ENCODE results near the gene CTDSP1.

CTDSP1 gene

GRCh38 chr2:218394298-218395089, 5.2 kb upstream of the CTDSP1 start:
- peaks cover 66 to 71% of the 10 kb centered on the region in 2 experiments for H3K4me1 ChIP-seq (ENCODE audit: control insufficient read depth in 1 of 2, insufficient read depth in 1 of 2, low read depth in 1 of 2, low read length in 1 of 2)
- peaks cover 3% of the 10 kb centered on the region for H3K9me3 ChIP-seq
- peaks cover 70% of the 10 kb centered on the region for H3K36me3 ChIP-seq
- H3K4me3 ChIP-seq (ENCODE audit: low read depth in 1 of 2, low read length in 1 of 2) = peak overlapping the region; percentile 24 to 94
- no peaks in the 10 kb centered on the region for H3K27me3 ChIP-seq
- TF ChIP-seq CTCF (IDR thresholded peaks at IDR 0.05) = no peak
- H3K27ac ChIP-seq = peak overlapping the region; percentile 99

- no peak for TF ChIP-seq CTCF (IDR thresholded peaks at IDR 0.05)
- Histone ChIP-seq H3K27me3 (no peaks in the 10 kb centered on the region), H3K27ac (peak overlapping the region; percentile 99), H3K4me1 (ENCODE audit: control insufficient read depth in 1 of 2, insufficient read depth in 1 of 2, low read depth in 1 of 2, low read length in 1 of 2) (peaks cover 60 to 66% of the 10 kb centered on the region in 2 experiments), H3K36me3 (peaks cover 64% of the 10 kb centered on the region), H3K9me3 (peaks cover 3% of the 10 kb centered on the region), H3K4me3 (ENCODE audit: low read depth in 1 of 2, low read length in 1 of 2) (peak overlapping the region; percentile 23 to 94)
Observed at GRCh38 chr2:218395090-218395444, 4.6 kb upstream of the CTDSP1 start.

- H3K27me3 ChIP-seq = no peaks in the 10 kb centered on the region
- H3K36me3 ChIP-seq = peaks cover 60% of the 10 kb centered on the region
- peak overlapping the region; percentile 99 for H3K27ac ChIP-seq
- H3K4me3 ChIP-seq (ENCODE audit: low read depth in 1 of 2, low read length in 1 of 2) = peak overlapping the region; percentile 94 to 97
- H3K9me3 ChIP-seq = peaks cover 3% of the 10 kb centered on the region
- TF ChIP-seq CTCF (IDR thresholded peaks at IDR 0.05) = no peak
- peaks cover 57 to 62% of the 10 kb centered on the region in 2 experiments for H3K4me1 ChIP-seq (ENCODE audit: control insufficient read depth in 1 of 2, insufficient read depth in 1 of 2, low read depth in 1 of 2, low read length in 1 of 2)
Observed at GRCh38 chr2:218395456-218395825, 4.2 kb upstream of the CTDSP1 start.

GRCh38 chr2:218395826-218396687, 3.6 kb upstream of the CTDSP1 start:
- Histone ChIP-seq H3K36me3 (peaks cover 54% of the 10 kb centered on the region), H3K27ac (peak overlapping the region; percentile 99), H3K27me3 (no peaks in the 10 kb centered on the region), H3K4me3 (ENCODE audit: low read depth in 1 of 2, low read length in 1 of 2) (peak overlapping the region; percentile 94 to 97), H3K9me3 (peaks cover 3% of the 10 kb centered on the region), H3K4me1 (ENCODE audit: control insufficient read depth in 1 of 2, insufficient read depth in 1 of 2, low read depth in 1 of 2, low read length in 1 of 2) (peaks cover 56 to 63% of the 10 kb centered on the region in 2 experiments)
- TF ChIP-seq CTCF (IDR thresholded peaks at IDR 0.05) = peak; percentile 100

GRCh38 chr2:218396688-218397462, 2.8 kb upstream of the CTDSP1 start:
- Histone ChIP-seq H3K9me3 (peaks cover 3% of the 10 kb centered on the region), H3K4me1 (ENCODE audit: control insufficient read depth in 1 of 2, insufficient read depth in 1 of 2, low read depth in 1 of 2, low read length in 1 of 2) (peaks cover 65 to 72% of the 10 kb centered on the region in 2 experiments), H3K36me3 (peaks cover 50% of the 10 kb centered on the region), H3K4me3 (ENCODE audit: low read depth in 1 of 2, low read length in 1 of 2) (peak overlapping the region; percentile 94 to 97), H3K27ac (peak overlapping the region; percentile 99), H3K27me3 (no peaks in the 10 kb centered on the region)
- TF ChIP-seq CTCF (IDR thresholded peaks at IDR 0.05) = peak; percentile 13

Data from neutrophil (primary cell).